Measurements from ENCODE around the gene GLUD2.
A peak's percentile ranks its signal among the peaks of the same experiment; 100 is the strongest.
"Not testable (repeated sequence)": the region's sequence is repeated elsewhere in the genome, so short reads cannot be mapped to it uniquely, and the experiment has no call there.

GLUD2 gene

DNA sequence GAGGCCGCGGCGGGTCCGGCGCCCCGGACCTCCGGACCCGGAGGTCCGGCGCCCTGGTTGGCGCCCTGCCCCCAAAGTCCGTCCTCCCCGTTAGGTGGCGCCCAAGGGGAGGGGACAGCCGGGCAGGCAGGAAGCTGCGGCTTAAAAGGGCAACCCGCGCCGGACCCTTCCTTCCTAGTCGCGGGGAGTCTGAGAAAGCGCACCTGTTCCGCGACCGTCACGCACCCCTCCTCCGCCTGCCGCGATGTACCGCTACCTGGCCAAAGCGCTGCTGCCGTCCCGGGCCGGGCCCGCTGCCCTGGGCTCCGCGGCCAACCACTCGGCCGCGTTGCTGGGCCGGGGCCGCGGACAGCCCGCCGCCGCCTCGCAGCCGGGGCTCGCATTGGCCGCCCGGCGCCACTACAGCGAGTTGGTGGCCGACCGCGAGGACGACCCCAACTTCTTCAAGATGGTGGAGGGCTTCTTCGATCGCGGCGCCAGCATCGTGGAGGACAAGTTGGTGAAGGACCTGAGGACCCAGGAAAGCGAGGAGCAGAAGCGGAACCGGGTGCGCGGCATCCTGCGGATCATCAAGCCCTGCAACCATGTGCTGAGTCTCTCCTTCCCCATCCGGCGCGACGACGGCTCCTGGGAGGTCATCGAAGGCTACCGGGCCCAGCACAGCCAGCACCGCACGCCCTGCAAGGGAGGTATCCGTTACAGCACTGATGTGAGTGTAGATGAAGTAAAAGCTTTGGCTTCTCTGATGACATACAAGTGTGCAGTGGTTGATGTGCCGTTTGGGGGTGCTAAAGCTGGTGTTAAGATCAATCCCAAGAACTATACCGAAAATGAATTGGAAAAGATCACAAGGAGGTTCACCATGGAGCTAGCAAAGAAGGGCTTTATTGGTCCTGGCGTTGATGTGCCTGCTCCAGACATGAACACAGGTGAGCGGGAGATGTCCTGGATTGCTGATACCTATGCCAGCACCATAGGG is at the start of gene GLUD2:
Gene GLUD2, plus strand, starts transcription at position 170 of the 979 bp plus-strand sequence. Its CDS starts 75 bp downstream, at position 245.
- H3K36me3 ChIP-seq (ENCODE audit: control insufficient read depth, insufficient read depth, low read length); H3K27ac ChIP-seq (ENCODE audit: low read depth, low read length); H3K9ac ChIP-seq (ENCODE audit: low read depth, low read length); H3K4me1 ChIP-seq (ENCODE audit: control insufficient read depth, insufficient read depth, low read length); H3K9me3 ChIP-seq (ENCODE audit: control insufficient read depth, insufficient read depth, low read length): not testable (repeated sequence)
- H3K27me3 ChIP-seq (ENCODE audit: control insufficient read depth, insufficient read depth, low read length), result peaks cover 43% of the 10 kb centered on the region
- H3K4me3 ChIP-seq (ENCODE audit: low read depth, low read length), result peak within 1 kb of the TSS; percentile 56

DNA sequence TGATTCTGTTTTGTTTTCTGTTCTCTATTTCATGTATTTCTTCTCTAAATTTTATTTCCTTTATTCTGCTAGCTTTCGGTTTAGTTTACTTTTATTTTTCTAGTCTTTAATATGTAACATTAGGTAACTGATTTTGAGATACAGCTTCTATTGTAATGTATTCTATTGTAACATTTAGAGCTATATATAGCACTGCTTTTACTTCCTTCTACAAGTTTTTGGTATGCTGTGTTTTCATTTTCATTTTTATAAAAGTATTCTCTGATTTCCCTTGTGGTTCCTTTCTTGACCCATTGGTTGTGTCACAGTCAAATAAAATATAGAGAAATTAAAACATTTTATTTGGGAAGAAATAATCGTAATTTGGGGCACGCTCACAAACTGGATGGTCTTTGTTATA is 48.0 kb upstream of the GLUD2 start:
- H3K27ac ChIP-seq (ENCODE audit: low read depth, low read length), result no peak overlapping the region
- H3K9ac ChIP-seq (ENCODE audit: low read depth, low read length), result no peak overlapping the region
- H3K9me3 ChIP-seq (ENCODE audit: control insufficient read depth, insufficient read depth, low read length), result no peaks in the 10 kb centered on the region
- H3K4me1 ChIP-seq (ENCODE audit: control insufficient read depth, insufficient read depth, low read length), result peaks cover 6% of the 10 kb centered on the region; the same call in 1 of the 2 replicates
- H3K27me3 ChIP-seq (ENCODE audit: control insufficient read depth, insufficient read depth, low read length), result peaks cover 3% of the 10 kb centered on the region; the same call in 1 of the 2 replicates
- H3K36me3 ChIP-seq (ENCODE audit: control insufficient read depth, insufficient read depth, low read length), result no peaks in the 10 kb centered on the region
- no peak overlapping the region for H3K4me3 ChIP-seq (ENCODE audit: low read depth, low read length)

DNA sequence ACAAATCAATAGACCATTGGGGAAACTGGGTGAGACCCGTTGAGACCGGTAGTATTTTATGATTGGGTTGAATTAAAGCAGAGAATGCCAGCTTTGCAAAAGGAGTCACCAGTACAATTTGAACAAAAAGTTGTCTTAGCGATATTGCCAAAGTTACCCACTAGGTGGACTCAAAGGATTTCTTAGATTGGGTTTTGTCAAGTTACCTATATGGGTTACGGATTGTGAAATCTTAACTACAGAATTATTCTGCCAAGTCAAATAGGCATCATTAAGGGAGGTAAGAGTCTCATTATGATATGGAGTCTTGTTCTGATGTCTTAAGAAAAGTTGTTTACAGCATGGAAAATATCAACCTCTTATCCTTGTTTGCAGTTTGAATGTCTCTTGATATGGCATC is 46.8 kb upstream of the GLUD2 start:
- Histone ChIP-seq H3K27ac (ENCODE audit: low read depth, low read length) (no peak overlapping the region), H3K36me3 (ENCODE audit: control insufficient read depth, insufficient read depth, low read length) (no peaks in the 10 kb centered on the region), H3K9ac (ENCODE audit: low read depth, low read length) (no peak overlapping the region), H3K27me3 (ENCODE audit: control insufficient read depth, insufficient read depth, low read length) (peaks cover 3% of the 10 kb centered on the region; the same call in 1 of the 2 replicates), H3K4me3 (ENCODE audit: low read depth, low read length) (no peak overlapping the region), H3K9me3 (ENCODE audit: control insufficient read depth, insufficient read depth, low read length) (no peaks in the 10 kb centered on the region), H3K4me1 (ENCODE audit: control insufficient read depth, insufficient read depth, low read length) (peaks cover 6% of the 10 kb centered on the region; the same call in 1 of the 2 replicates)

DNA sequence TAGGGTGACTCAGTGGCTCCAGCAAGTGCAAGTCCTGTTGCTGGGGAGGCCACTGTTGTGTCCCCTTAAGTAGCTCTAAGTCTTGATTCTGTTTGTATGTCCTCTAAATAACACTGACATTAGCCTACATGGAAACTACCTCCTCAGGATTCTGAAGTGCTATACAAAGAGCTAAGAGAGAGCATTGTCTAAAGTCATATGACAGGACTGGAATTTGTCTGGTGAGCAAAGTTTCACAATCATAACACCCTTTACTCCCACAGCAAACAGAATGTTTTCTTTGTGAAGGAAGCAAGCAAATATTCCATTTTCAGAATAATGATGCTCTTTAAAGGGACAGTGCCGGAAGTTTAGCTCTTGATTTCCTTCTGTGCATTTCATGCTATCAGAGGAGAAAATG is 38.5 kb upstream of the GLUD2 start:
- Histone ChIP-seq H3K9me3 (ENCODE audit: control insufficient read depth, insufficient read depth, low read length) (peaks cover 3% of the 10 kb centered on the region; the same call in 1 of the 2 replicates), H3K4me3 (ENCODE audit: low read depth, low read length) (no peak overlapping the region), H3K27ac (ENCODE audit: low read depth, low read length) (no peak overlapping the region), H3K36me3 (ENCODE audit: control insufficient read depth, insufficient read depth, low read length) (no peaks in the 10 kb centered on the region), H3K27me3 (ENCODE audit: control insufficient read depth, insufficient read depth, low read length) (peaks cover 4% of the 10 kb centered on the region), H3K4me1 (ENCODE audit: control insufficient read depth, insufficient read depth, low read length) (peaks cover 17% of the 10 kb centered on the region), H3K9ac (ENCODE audit: low read depth, low read length) (no peak overlapping the region)

DNA sequence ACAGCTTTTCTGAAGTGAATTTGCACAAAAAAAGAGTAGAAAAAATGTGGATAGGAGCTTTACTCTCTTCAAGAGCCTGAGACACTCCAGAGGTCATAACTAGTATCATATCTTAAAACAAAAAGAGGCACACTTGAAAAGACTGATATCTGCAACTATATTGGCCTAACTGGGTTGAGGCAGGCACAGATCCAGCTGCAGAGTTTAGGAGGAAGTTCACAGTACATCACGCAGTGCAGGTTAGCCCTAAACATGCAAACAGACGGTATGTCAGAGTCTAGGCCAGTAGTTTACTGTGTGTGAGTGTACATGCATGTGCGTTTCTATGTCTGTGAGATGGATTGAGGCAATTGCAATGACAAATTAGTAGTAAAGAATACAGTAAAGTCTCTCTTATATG is 37.6 kb upstream of the GLUD2 start:
- Histone ChIP-seq H3K9ac (ENCODE audit: low read depth, low read length) (no peak overlapping the region), H3K36me3 (ENCODE audit: control insufficient read depth, insufficient read depth, low read length) (no peaks in the 10 kb centered on the region), H3K9me3 (ENCODE audit: control insufficient read depth, insufficient read depth, low read length) (peaks cover 3% of the 10 kb centered on the region; the same call in 1 of the 2 replicates), H3K27ac (ENCODE audit: low read depth, low read length) (no peak overlapping the region), H3K4me1 (ENCODE audit: control insufficient read depth, insufficient read depth, low read length) (peaks cover 17% of the 10 kb centered on the region), H3K27me3 (ENCODE audit: control insufficient read depth, insufficient read depth, low read length) (peaks cover 4% of the 10 kb centered on the region), H3K4me3 (ENCODE audit: low read depth, low read length) (no peak overlapping the region)

DNA sequence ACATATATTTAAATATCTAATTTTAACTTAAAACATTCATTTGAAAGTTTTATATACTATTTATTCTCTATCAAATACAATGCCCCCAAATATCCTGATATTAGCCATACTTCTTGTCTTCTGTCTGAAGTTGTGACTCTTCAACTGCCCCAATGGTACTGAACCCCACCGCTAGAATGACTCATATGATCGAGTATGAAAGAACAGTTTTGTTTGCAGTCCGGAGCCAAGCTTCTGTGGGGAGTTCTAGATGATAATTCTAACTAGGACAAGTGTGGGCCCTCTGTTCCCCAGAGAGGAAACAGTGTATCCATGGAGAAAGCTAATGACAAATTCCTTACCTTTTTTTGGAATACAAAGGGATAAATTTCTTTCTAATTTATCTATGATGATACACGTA is 37.2 kb upstream of the GLUD2 start:
- peaks cover 3% of the 10 kb centered on the region; the same call in 1 of the 2 replicates for H3K9me3 ChIP-seq (ENCODE audit: control insufficient read depth, insufficient read depth, low read length)
- no peaks in the 10 kb centered on the region for H3K36me3 ChIP-seq (ENCODE audit: control insufficient read depth, insufficient read depth, low read length)
- no peak overlapping the region for H3K4me3 ChIP-seq (ENCODE audit: low read depth, low read length)
- H3K4me1 ChIP-seq (ENCODE audit: control insufficient read depth, insufficient read depth, low read length), result peaks cover 17% of the 10 kb centered on the region
- no peak overlapping the region for H3K9ac ChIP-seq (ENCODE audit: low read depth, low read length)
- peaks cover 4% of the 10 kb centered on the region for H3K27me3 ChIP-seq (ENCODE audit: control insufficient read depth, insufficient read depth, low read length)
- H3K27ac ChIP-seq (ENCODE audit: low read depth, low read length), result no peak overlapping the region

DNA sequence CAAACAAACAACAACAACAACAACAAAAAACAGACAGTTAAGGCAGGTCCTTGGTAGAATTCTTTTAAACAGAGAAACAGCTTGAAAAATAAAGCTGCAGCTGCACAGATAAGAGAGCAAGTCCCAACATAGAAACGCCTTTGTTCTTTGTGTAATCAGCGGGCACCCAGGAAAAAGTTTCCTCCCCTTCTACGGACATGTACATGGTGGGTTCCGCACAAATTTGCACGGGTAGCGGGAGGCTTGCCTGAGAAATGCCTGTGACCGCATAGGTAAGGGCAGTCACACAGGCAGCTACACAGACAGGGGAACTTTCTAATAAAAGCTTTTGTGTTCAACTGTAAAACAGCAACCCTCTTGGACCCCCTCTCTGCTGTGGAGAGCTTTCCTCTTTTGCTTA is 36.2 kb upstream of the GLUD2 start:
- H3K36me3 ChIP-seq (ENCODE audit: control insufficient read depth, insufficient read depth, low read length), result no peaks in the 10 kb centered on the region
- no peak overlapping the region for H3K9ac ChIP-seq (ENCODE audit: low read depth, low read length)
- no peak overlapping the region for H3K4me3 ChIP-seq (ENCODE audit: low read depth, low read length)
- H3K4me1 ChIP-seq (ENCODE audit: control insufficient read depth, insufficient read depth, low read length), result peaks cover 17% of the 10 kb centered on the region
- H3K27ac ChIP-seq (ENCODE audit: low read depth, low read length), result no peak overlapping the region
- H3K27me3 ChIP-seq (ENCODE audit: control insufficient read depth, insufficient read depth, low read length), result peaks cover 4% of the 10 kb centered on the region
- H3K9me3 ChIP-seq (ENCODE audit: control insufficient read depth, insufficient read depth, low read length), result 0 out of 2 replicates have a peak, but pooled peaks cover under 1% of the 10 kb centered on the region

DNA sequence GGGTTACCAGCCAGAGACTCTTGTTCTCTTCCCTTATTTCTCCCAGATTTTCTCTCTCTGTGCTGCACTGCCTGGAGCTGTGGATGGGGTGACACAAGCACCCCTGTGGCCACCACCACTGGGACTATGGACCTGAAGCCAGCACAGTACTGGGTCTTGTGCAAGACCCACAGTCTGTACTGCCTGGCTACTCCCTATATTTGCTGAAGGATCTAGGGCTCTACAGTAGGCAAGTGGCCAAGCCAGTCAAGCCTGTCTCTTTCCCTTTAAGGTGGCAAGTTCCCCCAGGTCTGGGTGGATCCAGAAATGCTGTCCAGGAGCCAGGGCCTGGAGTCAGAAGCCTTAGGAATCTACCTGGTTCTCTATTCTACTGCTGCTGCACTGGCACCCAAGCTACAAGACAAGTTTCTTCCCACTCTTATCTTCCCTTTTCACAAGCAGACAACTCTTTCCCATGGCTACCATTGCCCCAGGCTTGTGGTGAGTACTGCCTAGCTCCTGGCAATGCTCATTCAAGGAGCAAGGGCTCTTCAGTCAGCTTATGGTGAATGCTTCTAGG is 33.4 kb upstream of the GLUD2 start:
- H3K9ac ChIP-seq (ENCODE audit: low read depth, low read length), result no peak overlapping the region
- peaks cover 4% of the 10 kb centered on the region; the same call in 1 of the 2 replicates for H3K27me3 ChIP-seq (ENCODE audit: control insufficient read depth, insufficient read depth, low read length)
- H3K27ac ChIP-seq (ENCODE audit: low read depth, low read length), result no peak overlapping the region
- H3K4me3 ChIP-seq (ENCODE audit: low read depth, low read length), result no peak overlapping the region
- no peaks in the 10 kb centered on the region for H3K4me1 ChIP-seq (ENCODE audit: control insufficient read depth, insufficient read depth, low read length)
- H3K36me3 ChIP-seq (ENCODE audit: control insufficient read depth, insufficient read depth, low read length), result no peaks in the 10 kb centered on the region
- H3K9me3 ChIP-seq (ENCODE audit: control insufficient read depth, insufficient read depth, low read length), result no peaks in the 10 kb centered on the region

DNA sequence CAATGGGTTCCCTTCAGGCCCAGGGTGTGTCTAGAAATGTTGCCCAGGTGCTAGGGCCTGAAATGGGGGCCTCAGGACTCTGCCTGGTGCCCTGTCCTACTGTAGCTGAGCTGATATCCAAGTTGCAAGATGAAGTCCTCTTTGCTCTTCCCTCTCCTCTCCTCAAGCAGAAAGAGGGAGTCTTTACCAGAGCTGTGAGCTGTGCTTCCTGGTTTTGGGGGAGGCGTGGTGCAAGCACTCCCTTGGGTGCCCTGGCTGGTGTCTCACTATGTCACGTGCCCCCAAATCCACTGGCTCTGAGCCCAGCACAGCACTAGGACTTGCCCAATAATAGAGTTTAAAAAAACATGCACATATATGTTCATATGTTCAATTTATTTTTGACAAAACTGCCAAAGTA is 32.6 kb upstream of the GLUD2 start:
- Histone ChIP-seq H3K9ac (ENCODE audit: low read depth, low read length) (no peak overlapping the region), H3K4me1 (ENCODE audit: control insufficient read depth, insufficient read depth, low read length) (no peaks in the 10 kb centered on the region), H3K9me3 (ENCODE audit: control insufficient read depth, insufficient read depth, low read length) (no peaks in the 10 kb centered on the region), H3K36me3 (ENCODE audit: control insufficient read depth, insufficient read depth, low read length) (no peaks in the 10 kb centered on the region), H3K27me3 (ENCODE audit: control insufficient read depth, insufficient read depth, low read length) (peaks cover 4% of the 10 kb centered on the region; the same call in 1 of the 2 replicates), H3K27ac (ENCODE audit: low read depth, low read length) (no peak overlapping the region), H3K4me3 (ENCODE audit: low read depth, low read length) (no peak overlapping the region)

DNA sequence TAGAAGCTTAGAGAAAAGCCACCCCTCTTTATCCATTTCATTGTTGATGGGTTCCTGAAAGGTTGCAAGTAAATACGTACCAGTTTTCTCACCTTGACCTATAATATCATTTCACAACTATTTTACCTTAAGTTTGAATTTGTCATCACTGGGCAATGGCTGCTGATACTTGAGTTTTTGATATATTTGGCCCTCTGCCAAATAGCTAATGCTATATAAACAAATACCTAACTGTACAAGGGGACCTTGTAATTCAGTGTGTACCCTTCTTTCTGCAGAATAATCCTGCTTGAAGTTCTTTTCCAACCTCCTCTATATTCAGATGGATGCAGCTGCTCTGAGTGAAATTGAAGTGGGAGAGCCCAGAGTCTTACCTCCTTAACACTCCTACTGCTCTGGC is 19.0 kb upstream of the GLUD2 start:
- no peaks in the 10 kb centered on the region; the same call in 1 of the 2 replicates for H3K27me3 ChIP-seq (ENCODE audit: control insufficient read depth, insufficient read depth, low read length)
- no peaks in the 10 kb centered on the region for H3K4me1 ChIP-seq (ENCODE audit: control insufficient read depth, insufficient read depth, low read length)
- H3K4me3 ChIP-seq (ENCODE audit: low read depth, low read length), result no peak overlapping the region
- H3K36me3 ChIP-seq (ENCODE audit: control insufficient read depth, insufficient read depth, low read length), result no peaks in the 10 kb centered on the region
- H3K9me3 ChIP-seq (ENCODE audit: control insufficient read depth, insufficient read depth, low read length), result no peaks in the 10 kb centered on the region
- H3K27ac ChIP-seq (ENCODE audit: low read depth, low read length), result no peak overlapping the region
- no peak overlapping the region for H3K9ac ChIP-seq (ENCODE audit: low read depth, low read length)

DNA sequence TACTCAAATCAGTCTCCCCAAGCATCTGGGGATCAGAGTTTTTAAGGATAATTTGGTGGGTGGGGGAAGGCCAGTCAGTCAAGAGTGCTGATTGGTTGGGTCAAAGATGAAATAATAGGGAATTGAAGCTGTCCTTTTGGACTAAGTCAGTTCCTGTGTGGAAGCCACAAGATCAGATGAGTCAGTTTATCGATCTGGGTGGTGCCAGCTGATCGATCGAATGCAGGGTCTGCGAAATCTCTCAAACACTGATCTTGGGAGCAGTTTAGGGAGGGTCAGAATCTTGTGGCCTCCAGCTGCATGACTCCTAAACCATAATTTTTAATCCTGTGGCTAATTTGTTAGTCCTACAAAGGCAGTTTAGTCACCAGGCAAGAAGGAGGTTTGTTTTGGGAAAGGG is 17.3 kb upstream of the GLUD2 start:
- Histone ChIP-seq H3K9me3 (ENCODE audit: control insufficient read depth, insufficient read depth, low read length) (no peaks in the 10 kb centered on the region), H3K27ac (ENCODE audit: low read depth, low read length) (no peak overlapping the region), H3K4me3 (ENCODE audit: low read depth, low read length) (no peak overlapping the region), H3K9ac (ENCODE audit: low read depth, low read length) (no peak overlapping the region), H3K36me3 (ENCODE audit: control insufficient read depth, insufficient read depth, low read length) (no peaks in the 10 kb centered on the region), H3K4me1 (ENCODE audit: control insufficient read depth, insufficient read depth, low read length) (no peaks in the 10 kb centered on the region), H3K27me3 (ENCODE audit: control insufficient read depth, insufficient read depth, low read length) (no peaks in the 10 kb centered on the region; the same call in none of the 2 replicates)

All from HUES48 (cell line).